Vagina (tissue), 2 donors: ENCODE data around the gene CAB39L. TPM values are rescaled to one million over a fixed set of nuclear protein-coding genes. Genes with fewer than 3 reads are reported as not detected.
"Not testable (repeated sequence)": the region's sequence is repeated elsewhere in the genome, so short reads cannot be mapped to it uniquely, and the experiment has no call there.

ENCODE experiments used
- DNase-seq, 2 donors: peaks; one replicate each; pipeline ENCODE4 v3.0.0-alpha.2; 2017; ENCODE audit errors: extremely low spot score in 2 of 2
- H3K27ac ChIP-seq: fragments of 200-600 bp; sonication (generic); one replicate; pipeline ENCODE4 v1.5.1; 2019
- H3K27me3 ChIP-seq: fragments of 200-600 bp; sonication (generic); one replicate; pipeline ENCODE4 v1.5.1; 2019
- H3K36me3 ChIP-seq, 2 donors: fragments of 200-600 bp; sonication (generic); one replicate each; pipeline ENCODE4 v1.5.1; 2017 to 2019
- H3K4me1 ChIP-seq: fragments of 200-600 bp; sonication (generic); one replicate; pipeline ENCODE4 v1.5.1; 2019
- H3K4me3 ChIP-seq, 2 donors: fragments of 200-600 bp; sonication (generic); 1 replicate in 1 of 2; 2 replicates in 1 of 2; pipeline ENCODE4 v1.5.1; 2016 to 2019
- H3K9me3 ChIP-seq: fragments of 200-600 bp; sonication (generic); one replicate; pipeline ENCODE4 v1.5.1; 2019
- POLR2A ChIP-seq, 2 donors: fragments of 450-650 bp; IDR thresholded peaks; one replicate each; pipeline ENCODE4 v1.6.1; 2017; ENCODE audit warnings: antibody characterized with exemption in 2 of 2, mild to moderate bottlenecking in 2 of 2, moderate library complexity in 2 of 2
- POLR2AphosphoS5 ChIP-seq, 2 donors: sonication (generic); formaldehyde crosslinking; IDR thresholded peaks; one replicate each; pipeline ENCODE4 v1.9.0; 2017; ENCODE audit warnings: antibody characterized with exemption in 2 of 2, mild to moderate bottlenecking in 2 of 2, low read depth in 1 of 2; ENCODE audit not compliant: insufficient read depth in 1 of 2
- intact Hi-C: fragments of 100-400 bp; cut with DNase I; formaldehyde crosslinking; loops from one replicate; pipeline ENCODE4 v1.15.1; 2023
- total RNA-seq: library from RNA; depleted of rRNA; stranded (reverse); fragments of >200 nt; gene quantifications from one replicate; pipeline ENCODE4 v1.2.3, GENCODE V29; 2016
- TF ChIP-seq, protein P1 (sequence below), 3 experiments: fragments of 450-650 bp in 2 of 3; fragments of 200-600 bp in 1 of 3; sonication (generic) in 1 of 3; IDR thresholded peaks; one replicate each; pipeline ENCODE4 v1.5.1; 2017 to 2019; ENCODE audit warnings: antibody characterized with exemption in 3 of 3, mild to moderate bottlenecking in 2 of 3, moderate library complexity in 2 of 3

The CAB39L gene
- total RNA-seq, 1 donor from 2014 or later = 31.7 TPM

DNA sequence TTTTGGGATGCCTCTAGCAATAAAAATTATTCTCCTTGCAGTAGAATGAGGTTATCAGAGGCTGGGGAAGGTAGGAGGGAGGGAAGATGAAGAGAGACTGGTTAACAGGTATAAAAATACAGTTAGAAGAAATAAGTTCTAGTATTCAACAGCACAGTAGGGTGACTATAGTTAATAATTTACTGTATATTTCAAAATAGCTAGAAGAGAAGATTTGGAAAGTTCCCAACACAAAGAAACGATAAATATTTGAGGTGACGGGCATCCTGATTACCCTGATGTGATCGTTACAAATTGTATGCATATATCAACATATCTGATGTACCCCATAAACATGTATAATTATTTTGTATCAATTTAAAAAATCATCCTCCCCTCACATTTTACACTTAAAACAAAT is 102.3 kb downstream of the CAB39L start:
- Histone ChIP-seq H3K27ac (no peak overlapping the region), H3K36me3 (no peaks in the 10 kb centered on the region), H3K4me1 (no peaks in the 10 kb centered on the region), H3K9me3 (no peaks in the 10 kb centered on the region), H3K4me3 (no peak overlapping the region), H3K27me3 (no peaks in the 10 kb centered on the region)
- TF ChIP-seq, protein P1, sequence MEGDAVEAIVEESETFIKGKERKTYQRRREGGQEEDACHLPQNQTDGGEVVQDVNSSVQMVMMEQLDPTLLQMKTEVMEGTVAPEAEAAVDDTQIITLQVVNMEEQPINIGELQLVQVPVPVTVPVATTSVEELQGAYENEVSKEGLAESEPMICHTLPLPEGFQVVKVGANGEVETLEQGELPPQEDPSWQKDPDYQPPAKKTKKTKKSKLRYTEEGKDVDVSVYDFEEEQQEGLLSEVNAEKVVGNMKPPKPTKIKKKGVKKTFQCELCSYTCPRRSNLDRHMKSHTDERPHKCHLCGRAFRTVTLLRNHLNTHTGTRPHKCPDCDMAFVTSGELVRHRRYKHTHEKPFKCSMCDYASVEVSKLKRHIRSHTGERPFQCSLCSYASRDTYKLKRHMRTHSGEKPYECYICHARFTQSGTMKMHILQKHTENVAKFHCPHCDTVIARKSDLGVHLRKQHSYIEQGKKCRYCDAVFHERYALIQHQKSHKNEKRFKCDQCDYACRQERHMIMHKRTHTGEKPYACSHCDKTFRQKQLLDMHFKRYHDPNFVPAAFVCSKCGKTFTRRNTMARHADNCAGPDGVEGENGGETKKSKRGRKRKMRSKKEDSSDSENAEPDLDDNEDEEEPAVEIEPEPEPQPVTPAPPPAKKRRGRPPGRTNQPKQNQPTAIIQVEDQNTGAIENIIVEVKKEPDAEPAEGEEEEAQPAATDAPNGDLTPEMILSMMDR (IDR thresholded peaks at IDR 0.05) = no peak
- TF ChIP-seq POLR2AphosphoS5 (IDR thresholded peaks at IDR 0.05; ENCODE audit: insufficient read depth in 1 of 2, low read depth in 1 of 2) (no peak), POLR2A (IDR thresholded peaks at IDR 0.05) (no peak)
- DNase-seq = no peak
- intact Hi-C loops = no loop called here

- Histone ChIP-seq H3K27ac (no peak overlapping the region), H3K4me1 (no peaks in the 10 kb centered on the region), H3K9me3 (no peaks in the 10 kb centered on the region), H3K36me3 (no peaks in the 10 kb centered on the region), H3K4me3 (no peak overlapping the region), H3K27me3 (no peaks in the 10 kb centered on the region)
- no peak for DNase-seq
- no peak for TF ChIP-seq POLR2AphosphoS5 (IDR thresholded peaks at IDR 0.05; ENCODE audit: insufficient read depth in 1 of 2, low read depth in 1 of 2)
- TF ChIP-seq POLR2A (IDR thresholded peaks at IDR 0.05) = no peak
- TF ChIP-seq, protein P1 (IDR thresholded peaks at IDR 0.05) = no peak
- intact Hi-C loops = no loop called here
These were observed 103.7 kb downstream of the CAB39L start for GRCh38 chr13:49340161-49340560.

DNA sequence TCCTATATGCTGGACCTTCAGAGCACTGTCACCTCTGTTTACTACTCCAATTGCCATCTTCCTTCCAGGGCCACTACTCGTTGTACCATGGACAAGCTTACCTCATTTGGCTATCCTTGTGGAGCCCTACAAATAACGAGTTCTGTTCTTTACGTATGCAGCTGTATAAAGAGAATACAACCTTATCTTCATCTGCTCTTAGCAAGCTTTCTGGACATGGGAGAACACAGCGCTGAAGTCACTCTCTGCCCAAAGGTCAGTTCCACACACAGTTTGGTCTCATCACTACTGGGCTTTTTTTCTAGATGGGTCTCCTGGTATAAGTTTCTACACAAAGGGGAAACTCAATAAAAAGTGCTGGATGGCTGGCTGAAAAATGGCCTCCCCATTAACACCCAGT is 107.2 kb downstream of the CAB39L start:
- intact Hi-C loops = no loop called here
- Histone ChIP-seq H3K27ac (no peak overlapping the region), H3K4me1 (no peaks in the 10 kb centered on the region), H3K4me3 (no peak overlapping the region), H3K9me3 (no peaks in the 10 kb centered on the region), H3K36me3 (no peaks in the 10 kb centered on the region), H3K27me3 (no peaks in the 10 kb centered on the region)
- TF ChIP-seq, protein P1 (IDR thresholded peaks at IDR 0.05) = no peak
- TF ChIP-seq POLR2A (IDR thresholded peaks at IDR 0.05) (no peak), POLR2AphosphoS5 (IDR thresholded peaks at IDR 0.05; ENCODE audit: insufficient read depth in 1 of 2, low read depth in 1 of 2) (no peak)
- DNase-seq = no peak

DNA sequence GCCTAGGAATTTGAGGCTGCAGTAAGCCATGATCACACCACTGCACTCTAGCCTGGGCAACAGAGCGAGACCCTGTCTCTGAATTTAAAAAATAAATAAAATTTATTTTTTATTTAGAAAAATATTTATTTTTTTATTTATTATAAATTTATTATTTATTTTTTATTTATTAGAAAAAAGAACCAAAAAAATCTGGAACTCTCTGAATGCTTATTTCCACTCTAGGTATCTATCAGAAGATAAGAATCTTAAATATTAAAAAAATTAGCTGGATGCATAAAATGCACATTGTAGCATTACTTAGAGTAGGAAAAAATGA is 113.4 kb downstream of the CAB39L start:
- DNase-seq = no peak
- no peak overlapping the region for H3K27ac ChIP-seq
- TF ChIP-seq, protein P1 (IDR thresholded peaks at IDR 0.05) = no peak
- no peak overlapping the region for H3K4me3 ChIP-seq
- no peaks in the 10 kb centered on the region for H3K4me1 ChIP-seq
- no peaks in the 10 kb centered on the region for H3K9me3 ChIP-seq
- intact Hi-C loops = no loop called here
- H3K27me3 ChIP-seq = no peaks in the 10 kb centered on the region
- peaks cover 0 to 8% of the 10 kb centered on the region in 2 donors for H3K36me3 ChIP-seq

DNA sequence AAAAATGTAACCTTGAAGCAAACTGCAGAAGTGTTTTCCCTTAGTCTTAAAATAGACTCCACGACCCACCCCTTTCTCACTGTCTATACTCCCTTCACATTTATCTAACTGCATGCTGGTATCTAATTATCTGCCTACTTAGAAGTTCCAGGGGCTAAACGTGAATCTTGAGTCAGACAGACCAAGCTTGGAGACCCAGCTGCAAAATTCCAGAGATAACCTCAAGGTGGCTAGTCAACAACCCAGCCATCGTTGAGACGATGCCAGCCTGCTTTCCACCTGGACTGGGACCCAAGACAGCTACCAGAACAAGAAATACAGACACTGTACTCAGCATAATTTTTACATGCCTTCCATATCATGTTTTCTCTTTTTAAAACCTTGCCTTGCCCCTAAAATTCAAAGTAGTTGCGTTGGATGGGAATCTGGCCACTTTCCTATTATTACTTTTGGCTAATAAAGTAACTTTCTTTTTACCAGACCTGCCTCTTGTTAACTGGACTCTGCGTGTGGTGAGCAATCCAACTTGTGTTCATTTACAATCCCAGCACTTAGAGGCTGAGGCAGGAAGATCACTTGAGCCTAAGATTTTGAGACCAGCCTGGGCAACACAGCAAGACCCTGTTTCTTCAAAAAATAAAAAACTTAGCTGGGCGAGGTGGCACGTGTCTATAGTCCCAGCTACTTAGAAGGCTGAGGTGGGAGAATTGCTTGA is 113.9 kb downstream of the CAB39L start:
- no peak for DNase-seq
- peaks cover 0 to 8% of the 10 kb centered on the region in 2 donors for H3K36me3 ChIP-seq
- H3K4me1 ChIP-seq = no peaks in the 10 kb centered on the region
- no peaks in the 10 kb centered on the region for H3K9me3 ChIP-seq
- no peak for TF ChIP-seq POLR2AphosphoS5 (IDR thresholded peaks at IDR 0.05; ENCODE audit: insufficient read depth in 1 of 2, low read depth in 1 of 2)
- TF ChIP-seq, protein P1 (IDR thresholded peaks at IDR 0.05) = no peak
- TF ChIP-seq POLR2A (IDR thresholded peaks at IDR 0.05) = no peak
- H3K4me3 ChIP-seq = no peak overlapping the region
- intact Hi-C loops = no loop called here
- no peak overlapping the region for H3K27ac ChIP-seq
- H3K27me3 ChIP-seq = no peaks in the 10 kb centered on the region

DNA sequence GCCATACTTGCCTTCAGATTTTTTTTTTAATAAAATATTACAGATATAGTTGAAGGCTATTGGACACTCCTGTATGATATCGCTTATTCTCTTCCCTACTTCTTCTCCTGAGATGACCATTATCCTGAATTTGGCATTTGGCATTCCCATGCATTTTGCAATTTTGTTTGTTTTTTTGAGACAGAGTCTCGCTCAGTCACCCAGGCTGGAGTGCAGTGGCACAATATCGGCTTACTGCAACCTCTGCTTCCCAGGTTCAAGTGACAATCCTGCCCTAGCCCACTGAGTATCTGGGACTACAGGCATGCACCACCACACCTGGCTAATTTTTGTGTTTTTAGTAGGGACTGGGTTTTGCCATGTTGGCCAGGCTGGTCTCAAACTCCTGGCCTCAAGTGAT is 116.7 kb downstream of the CAB39L start:
- intact Hi-C loops, H3K27ac ChIP-seq, H3K4me1 ChIP-seq, H3K36me3 ChIP-seq, H3K27me3 ChIP-seq, H3K9me3 ChIP-seq, H3K4me3 ChIP-seq, DNase-seq: not testable (repeated sequence)
